Neural progenitor cell (in vitro differentiated cells): ENCODE results near the gene IL1RAP. TPM values are rescaled to one million over a fixed set of nuclear protein-coding genes. Genes with fewer than 3 reads are reported as not detected.

Source experiments
- DNase-seq: peaks from one replicate; pipeline ENCODE4 v3.0.0-alpha.2; 2016; ENCODE audit warnings: low spot score
- H2AFZ ChIP-seq: fragments of 200-600 bp; sonication (generic); replicated peaks from 2 replicates; pipeline ENCODE4 v1.6.1; 2016; ENCODE audit warnings: antibody characterized with exemption
- H3F3A ChIP-seq: fragments of 200-600 bp; sonication (generic); 2 replicates; pipeline ENCODE4 v1.6.1; 2016; ENCODE audit warnings: antibody characterized with exemption, low read depth
- H3K27ac ChIP-seq: fragments of 200-600 bp; sonication (generic); 2 replicates; pipeline ENCODE4 v1.5.1; 2016; ENCODE audit warnings: mild to moderate bottlenecking
- H3K27me3 ChIP-seq: fragments of 200-600 bp; sonication (generic); 2 replicates; pipeline ENCODE4 v1.6.1; 2016; ENCODE audit warnings: mild to moderate bottlenecking, moderate library complexity
- H3K36me3 ChIP-seq: fragments of 200-600 bp; sonication (generic); 2 replicates; pipeline ENCODE4 v1.5.1; 2016
- H3K4me1 ChIP-seq: fragments of 200-600 bp; sonication (generic); 2 replicates; pipeline ENCODE4 v1.6.1; 2016; ENCODE audit warnings: mixed run types
- H3K4me2 ChIP-seq: fragments of 200-600 bp; sonication (generic); 2 replicates; pipeline ENCODE4 v1.6.1; 2016
- H3K4me3 ChIP-seq: fragments of 200-600 bp; sonication (generic); 2 replicates; pipeline ENCODE4 v1.5.1; 2016
- H3K79me2 ChIP-seq: fragments of 200-600 bp; sonication (generic); 2 replicates; pipeline ENCODE4 v1.6.1; 2016; ENCODE audit warnings: low read depth
- H3K9ac ChIP-seq: fragments of 200-600 bp; sonication (generic); 2 replicates; pipeline ENCODE4 v1.6.1; 2016
- H3K9me3 ChIP-seq: fragments of 200-600 bp; sonication (generic); 2 replicates; pipeline ENCODE4 v1.5.1; 2016; ENCODE audit warnings: low read depth
- H4K20me1 ChIP-seq: fragments of 200-600 bp; sonication (generic); 2 replicates; pipeline ENCODE4 v1.6.1; 2016; ENCODE audit warnings: low read depth
- H3K27ac Mint-ChIP-seq: 3 replicates; pipeline ENCODE4 v1.8.0; 2021; ENCODE audit warnings: mixed read lengths
- H3K27me3 Mint-ChIP-seq: 2 replicates; pipeline ENCODE4 v1.8.0; 2022; ENCODE audit warnings: low read depth, mild to moderate bottlenecking, inconsistent platforms, moderate library complexity, mixed read lengths; ENCODE audit not compliant: insufficient read depth
- H3K36me3 Mint-ChIP-seq: 3 replicates; pipeline ENCODE4 v1.8.0; 2021; ENCODE audit warnings: mixed read lengths
- H3K4me1 Mint-ChIP-seq: 3 replicates; pipeline ENCODE4 v1.8.0; 2021; ENCODE audit warnings: mixed read lengths
- H3K4me3 Mint-ChIP-seq: 3 replicates; pipeline ENCODE4 v1.8.0; 2021; ENCODE audit warnings: mild to moderate bottlenecking, moderate library complexity, mixed read lengths
- H3K9me3 Mint-ChIP-seq: 3 replicates; pipeline ENCODE4 v1.8.0; 2020; ENCODE audit warnings: mixed read lengths
- CTCF ChIP-seq: fragments of 200-600 bp; sonication (generic); IDR thresholded peaks from 2 replicates; pipeline ENCODE4 v1.5.1; 2017; ENCODE audit warnings: antibody characterized with exemption, mild to moderate bottlenecking
- EZH2 ChIP-seq: fragments of 200-600 bp; sonication (generic); IDR thresholded peaks from 2 replicates; pipeline ENCODE4 v1.6.1; 2017; ENCODE audit warnings: antibody characterized with exemption, mild to moderate bottlenecking, moderate library complexity
- EZH2phosphoT487 ChIP-seq: fragments of 200-600 bp; sonication (generic); IDR thresholded peaks from 2 replicates; pipeline ENCODE4 v1.6.1; 2017; ENCODE audit warnings: antibody characterized with exemption
- total RNA-seq: library from RNA; depleted of rRNA; stranded (reverse); fragments of >200 nt; gene quantifications from 2 replicates; pipeline ENCODE4 v1.2.3, GENCODE V29; 2015; ENCODE audit warnings: low replicate concordance

The IL1RAP gene
- total RNA-seq, 1 donor from 2014 or later: 11.3 TPM

GRCh38 chr3:190601622-190602021 lies 87.7 kb downstream of the IL1RAP start:
- no peaks in the 10 kb centered on the region for H3K4me1 Mint-ChIP-seq
- no peaks in the 10 kb centered on the region for H3K9me3 Mint-ChIP-seq
- Histone ChIP-seq H3K4me2 (no peak overlapping the region), H3K4me3 (no peak overlapping the region), H3K27me3 (no peaks in the 10 kb centered on the region), H3K9me3 (no peaks in the 10 kb centered on the region), H3K36me3 (no peaks in the 10 kb centered on the region), H3K79me2 (no peaks in the 10 kb centered on the region), H4K20me1 (no peaks in the 10 kb centered on the region), H3F3A (no peaks in the 10 kb centered on the region), H3K9ac (no peak overlapping the region), H3K4me1 (peaks cover under 1% of the 10 kb centered on the region), H3K27ac (no peak overlapping the region), H2AFZ (no peak overlapping the region)
- no peak for DNase-seq
- H3K4me3 Mint-ChIP-seq: no peak overlapping the region
- peaks cover 5% of the 10 kb centered on the region for H3K36me3 Mint-ChIP-seq
- H3K27me3 Mint-ChIP-seq: no peaks in the 10 kb centered on the region
- TF ChIP-seq CTCF (no peak), EZH2phosphoT487 (no peak), EZH2 (no peak)
- H3K27ac Mint-ChIP-seq: no peak overlapping the region

- Histone ChIP-seq H3K36me3 (no peaks in the 10 kb centered on the region), H3K4me1 (no peaks in the 10 kb centered on the region), H3K27ac (no peak overlapping the region), H3K4me2 (no peak overlapping the region), H3F3A (no peaks in the 10 kb centered on the region), H3K27me3 (no peaks in the 10 kb centered on the region), H3K79me2 (no peaks in the 10 kb centered on the region), H4K20me1 (no peaks in the 10 kb centered on the region), H2AFZ (no peak overlapping the region), H3K9ac (no peak overlapping the region), H3K4me3 (no peak overlapping the region), H3K9me3 (no peaks in the 10 kb centered on the region)
- Mint-ChIP-seq H3K9me3 (no peaks in the 10 kb centered on the region), H3K27ac (no peak overlapping the region), H3K4me1 (no peaks in the 10 kb centered on the region), H3K4me3 (no peak overlapping the region), H3K36me3 (peaks cover 5% of the 10 kb centered on the region), H3K27me3 (no peaks in the 10 kb centered on the region)
- no peak for TF ChIP-seq CTCF
- no peak for TF ChIP-seq EZH2
- TF ChIP-seq EZH2phosphoT487: no peak
- DNase-seq: no peak
Observed at GRCh38 chr3:190605385-190605784, 91.5 kb downstream of the IL1RAP start.

- no peak for DNase-seq
- H3K27ac Mint-ChIP-seq: no peak overlapping the region
- H3K27ac ChIP-seq: no peak overlapping the region
Observed at GRCh38 chr3:190606596-190606995, 92.7 kb downstream of the IL1RAP start.

More at GRCh38 chr3:190606596-190606995, 92.7 kb downstream of the IL1RAP start:
- no peaks in the 10 kb centered on the region for H3F3A ChIP-seq
- Mint-ChIP-seq H3K4me3 (no peak overlapping the region), H3K9me3 (no peaks in the 10 kb centered on the region), H3K4me1 (no peaks in the 10 kb centered on the region), H3K36me3 (peaks cover 5% of the 10 kb centered on the region), H3K27me3 (no peaks in the 10 kb centered on the region)
- TF ChIP-seq CTCF: no peak
- no peak for TF ChIP-seq EZH2
- no peak for TF ChIP-seq EZH2phosphoT487
- H3K79me2 ChIP-seq: no peaks in the 10 kb centered on the region
- no peaks in the 10 kb centered on the region for H3K4me1 ChIP-seq
- H3K27me3 ChIP-seq: no peaks in the 10 kb centered on the region
- H3K9me3 ChIP-seq: no peaks in the 10 kb centered on the region
- H4K20me1 ChIP-seq: no peaks in the 10 kb centered on the region
- H3K4me2 ChIP-seq: no peak overlapping the region
- H2AFZ ChIP-seq: no peak overlapping the region
- H3K9ac ChIP-seq: no peak overlapping the region
- no peaks in the 10 kb centered on the region for H3K36me3 ChIP-seq
- no peak overlapping the region for H3K4me3 ChIP-seq
